ENCODE data around the gene ST6GALNAC3. TPM values are rescaled to one million over a fixed set of nuclear protein-coding genes. Genes with fewer than 3 reads are reported as not detected.
A peak's percentile ranks its signal among the peaks of the same experiment; 100 is the strongest.

The ST6GALNAC3 gene
- polyA plus RNA-seq, 2 donors = 0.27 to 0.29 TPM

- Histone ChIP-seq H3K4me3 (ENCODE audit: low read depth in 1 of 2, low read length in 2 of 2) (no peak overlapping the region), H3K36me3 (ENCODE audit: control insufficient read depth in 2 of 2, insufficient read depth in 2 of 2, low read length in 1 of 2) (no peaks in the 10 kb centered on the region), H3K27me3 (ENCODE audit: control insufficient read depth in 1 of 2, insufficient read depth in 2 of 2, low read length in 2 of 2) (no peaks in the 10 kb centered on the region), H3K4me1 (ENCODE audit: control insufficient read depth in 2 of 2, insufficient read depth in 2 of 2, low read length in 1 of 2) (no peaks in the 10 kb centered on the region), H3K9me3 (ENCODE audit: control insufficient read depth in 2 of 2, insufficient read depth in 1 of 2, low read depth in 1 of 2, low read length in 1 of 2) (no peaks in the 10 kb centered on the region), H3K27ac (ENCODE audit: low read depth in 2 of 2, low read length in 1 of 2) (no peak overlapping the region)
- WGBS, 2 donors = 78 to 82% methylated on average over 6 of the region's 6 CpGs
Observed at GRCh38 chr1:76145332-76145731, 70.8 kb downstream of the ST6GALNAC3 start.

GRCh38 chr1:76146184-76146583, 71.6 kb downstream of the ST6GALNAC3 start:
- Histone ChIP-seq H3K4me1 (ENCODE audit: control insufficient read depth in 2 of 2, insufficient read depth in 2 of 2, low read length in 1 of 2) (peaks cover 0 to 5% of the 10 kb centered on the region in 2 donors), H3K27me3 (ENCODE audit: control insufficient read depth in 1 of 2, insufficient read depth in 2 of 2, low read length in 2 of 2) (no peaks in the 10 kb centered on the region), H3K4me3 (ENCODE audit: low read depth in 1 of 2, low read length in 2 of 2) (no peak overlapping the region), H3K36me3 (ENCODE audit: control insufficient read depth in 2 of 2, insufficient read depth in 2 of 2, low read length in 1 of 2) (no peaks in the 10 kb centered on the region), H3K9me3 (ENCODE audit: control insufficient read depth in 2 of 2, insufficient read depth in 1 of 2, low read depth in 1 of 2, low read length in 1 of 2) (no peaks in the 10 kb centered on the region), H3K27ac (ENCODE audit: low read depth in 2 of 2, low read length in 1 of 2) (no peak overlapping the region)
- WGBS, 2 donors = 53 to 68% methylated on average over 1 of the region's 1 CpG

GRCh38 chr1:76147917-76148316, 73.4 kb downstream of the ST6GALNAC3 start:
- Histone ChIP-seq H3K27me3 (ENCODE audit: control insufficient read depth in 1 of 2, insufficient read depth in 2 of 2, low read length in 2 of 2) (no peaks in the 10 kb centered on the region), H3K36me3 (ENCODE audit: control insufficient read depth in 2 of 2, insufficient read depth in 2 of 2, low read length in 1 of 2) (no peaks in the 10 kb centered on the region), H3K4me1 (ENCODE audit: control insufficient read depth in 2 of 2, insufficient read depth in 2 of 2, low read length in 1 of 2) (peaks cover 0 to 5% of the 10 kb centered on the region in 2 donors), H3K9me3 (ENCODE audit: control insufficient read depth in 2 of 2, insufficient read depth in 1 of 2, low read depth in 1 of 2, low read length in 1 of 2) (no peaks in the 10 kb centered on the region), H3K27ac (ENCODE audit: low read depth in 2 of 2, low read length in 1 of 2) (no peak overlapping the region), H3K4me3 (ENCODE audit: low read depth in 1 of 2, low read length in 2 of 2) (no peak overlapping the region)
- WGBS, 2 donors = 70 to 72% methylated on average over 4 of the region's 4 CpGs

GRCh38 chr1:76148460-76148859, 73.9 kb downstream of the ST6GALNAC3 start:
- WGBS, 2 donors = 81 to 85% methylated on average over 2 of the region's 2 CpGs
- H3K27ac ChIP-seq (ENCODE audit: low read depth in 2 of 2, low read length in 1 of 2) = no peak overlapping the region
- H3K27me3 ChIP-seq (ENCODE audit: control insufficient read depth in 1 of 2, insufficient read depth in 2 of 2, low read length in 2 of 2) = no peaks in the 10 kb centered on the region
- no peaks in the 10 kb centered on the region for H3K9me3 ChIP-seq (ENCODE audit: control insufficient read depth in 2 of 2, insufficient read depth in 1 of 2, low read depth in 1 of 2, low read length in 1 of 2)
- peaks cover 0 to 5% of the 10 kb centered on the region in 2 donors for H3K4me1 ChIP-seq (ENCODE audit: control insufficient read depth in 2 of 2, insufficient read depth in 2 of 2, low read length in 1 of 2)
- H3K4me3 ChIP-seq (ENCODE audit: low read depth in 1 of 2, low read length in 2 of 2) = no peak overlapping the region
- H3K36me3 ChIP-seq (ENCODE audit: control insufficient read depth in 2 of 2, insufficient read depth in 2 of 2, low read length in 1 of 2) = no peaks in the 10 kb centered on the region

- H3K27me3 ChIP-seq (ENCODE audit: control insufficient read depth in 1 of 2, insufficient read depth in 2 of 2, low read length in 2 of 2) = no peaks in the 10 kb centered on the region
- no peaks in the 10 kb centered on the region for H3K9me3 ChIP-seq (ENCODE audit: control insufficient read depth in 2 of 2, insufficient read depth in 1 of 2, low read depth in 1 of 2, low read length in 1 of 2)
- H3K36me3 ChIP-seq (ENCODE audit: control insufficient read depth in 2 of 2, insufficient read depth in 2 of 2, low read length in 1 of 2) = no peaks in the 10 kb centered on the region
- peaks cover 0 to 5% of the 10 kb centered on the region in 2 donors for H3K4me1 ChIP-seq (ENCODE audit: control insufficient read depth in 2 of 2, insufficient read depth in 2 of 2, low read length in 1 of 2)
- no peak overlapping the region for H3K4me3 ChIP-seq (ENCODE audit: low read depth in 1 of 2, low read length in 2 of 2)
- WGBS, 2 donors = 59 to 66% methylated on average over 8 of the region's 8 CpGs
- H3K27ac ChIP-seq (ENCODE audit: low read depth in 2 of 2, low read length in 1 of 2) = no peak overlapping the region
Observed at GRCh38 chr1:76153841-76154205, 79.3 kb downstream of the ST6GALNAC3 start.

GRCh38 chr1:76154206-76154956, 79.8 kb downstream of the ST6GALNAC3 start:
- H3K4me3 ChIP-seq (ENCODE audit: low read depth in 1 of 2, low read length in 2 of 2) = peak overlapping the region in 1 of 2 donors; percentile 44
- 8 to 9% methylated on average over 17 of the region's 17 CpGs for WGBS, 2 donors
- no peaks in the 10 kb centered on the region for H3K27me3 ChIP-seq (ENCODE audit: control insufficient read depth in 1 of 2, insufficient read depth in 2 of 2, low read length in 2 of 2)
- no peaks in the 10 kb centered on the region for H3K36me3 ChIP-seq (ENCODE audit: control insufficient read depth in 2 of 2, insufficient read depth in 2 of 2, low read length in 1 of 2)
- H3K9me3 ChIP-seq (ENCODE audit: control insufficient read depth in 2 of 2, insufficient read depth in 1 of 2, low read depth in 1 of 2, low read length in 1 of 2) = no peaks in the 10 kb centered on the region
- peak overlapping the region; percentile 22 to 24 for H3K27ac ChIP-seq (ENCODE audit: low read depth in 2 of 2, low read length in 1 of 2)
- peaks cover 0 to 5% of the 10 kb centered on the region in 2 donors for H3K4me1 ChIP-seq (ENCODE audit: control insufficient read depth in 2 of 2, insufficient read depth in 2 of 2, low read length in 1 of 2)

GRCh38 chr1:76156987-76157386, 82.4 kb downstream of the ST6GALNAC3 start:
- no peaks in the 10 kb centered on the region for H3K9me3 ChIP-seq (ENCODE audit: control insufficient read depth in 2 of 2, insufficient read depth in 1 of 2, low read depth in 1 of 2, low read length in 1 of 2)
- H3K27ac ChIP-seq (ENCODE audit: low read depth in 2 of 2, low read length in 1 of 2) = no peak overlapping the region
- no peaks in the 10 kb centered on the region for H3K27me3 ChIP-seq (ENCODE audit: control insufficient read depth in 1 of 2, insufficient read depth in 2 of 2, low read length in 2 of 2)
- H3K4me1 ChIP-seq (ENCODE audit: control insufficient read depth in 2 of 2, insufficient read depth in 2 of 2, low read length in 1 of 2) = no peaks in the 10 kb centered on the region
- 85 to 89% methylated on average over 4 of the region's 4 CpGs for WGBS, 2 donors
- no peak overlapping the region for H3K4me3 ChIP-seq (ENCODE audit: low read depth in 1 of 2, low read length in 2 of 2)
- H3K36me3 ChIP-seq (ENCODE audit: control insufficient read depth in 2 of 2, insufficient read depth in 2 of 2, low read length in 1 of 2) = no peaks in the 10 kb centered on the region

- Histone ChIP-seq H3K9me3 (ENCODE audit: control insufficient read depth in 2 of 2, insufficient read depth in 1 of 2, low read depth in 1 of 2, low read length in 1 of 2) (no peaks in the 10 kb centered on the region), H3K4me1 (ENCODE audit: control insufficient read depth in 2 of 2, insufficient read depth in 2 of 2, low read length in 1 of 2) (no peaks in the 10 kb centered on the region), H3K4me3 (ENCODE audit: low read depth in 1 of 2, low read length in 2 of 2) (no peak overlapping the region), H3K36me3 (ENCODE audit: control insufficient read depth in 2 of 2, insufficient read depth in 2 of 2, low read length in 1 of 2) (no peaks in the 10 kb centered on the region), H3K27me3 (ENCODE audit: control insufficient read depth in 1 of 2, insufficient read depth in 2 of 2, low read length in 2 of 2) (no peaks in the 10 kb centered on the region), H3K27ac (ENCODE audit: low read depth in 2 of 2, low read length in 1 of 2) (no peak overlapping the region)
- 84 to 87% methylated on average over 4 of the region's 4 CpGs for WGBS, 2 donors
Observed at GRCh38 chr1:76158126-76158525, 83.6 kb downstream of the ST6GALNAC3 start.

- Histone ChIP-seq H3K4me1 (ENCODE audit: control insufficient read depth in 2 of 2, insufficient read depth in 2 of 2, low read length in 1 of 2) (no peaks in the 10 kb centered on the region), H3K9me3 (ENCODE audit: control insufficient read depth in 2 of 2, insufficient read depth in 1 of 2, low read depth in 1 of 2, low read length in 1 of 2) (no peaks in the 10 kb centered on the region), H3K36me3 (ENCODE audit: control insufficient read depth in 2 of 2, insufficient read depth in 2 of 2, low read length in 1 of 2) (no peaks in the 10 kb centered on the region), H3K27me3 (ENCODE audit: control insufficient read depth in 1 of 2, insufficient read depth in 2 of 2, low read length in 2 of 2) (no peaks in the 10 kb centered on the region), H3K27ac (ENCODE audit: low read depth in 2 of 2, low read length in 1 of 2) (no peak overlapping the region), H3K4me3 (ENCODE audit: low read depth in 1 of 2, low read length in 2 of 2) (no peak overlapping the region)
- WGBS, 2 donors = 87 to 89% methylated on average over 4 of the region's 4 CpGs
Observed at GRCh38 chr1:76160225-76160624, 85.7 kb downstream of the ST6GALNAC3 start.

GRCh38 chr1:76161451-76161850, 86.9 kb downstream of the ST6GALNAC3 start:
- WGBS, 2 donors = 88 to 94% methylated on average over 2 of the region's 2 CpGs
- Histone ChIP-seq H3K9me3 (ENCODE audit: control insufficient read depth in 2 of 2, insufficient read depth in 1 of 2, low read depth in 1 of 2, low read length in 1 of 2) (no peaks in the 10 kb centered on the region), H3K4me3 (ENCODE audit: low read depth in 1 of 2, low read length in 2 of 2) (no peak overlapping the region)

More at GRCh38 chr1:76161451-76161850, 86.9 kb downstream of the ST6GALNAC3 start:
- no peaks in the 10 kb centered on the region for H3K36me3 ChIP-seq (ENCODE audit: control insufficient read depth in 2 of 2, insufficient read depth in 2 of 2, low read length in 1 of 2)
- H3K27me3 ChIP-seq (ENCODE audit: control insufficient read depth in 1 of 2, insufficient read depth in 2 of 2, low read length in 2 of 2) = no peaks in the 10 kb centered on the region
- H3K4me1 ChIP-seq (ENCODE audit: control insufficient read depth in 2 of 2, insufficient read depth in 2 of 2, low read length in 1 of 2) = no peaks in the 10 kb centered on the region
- no peak overlapping the region for H3K27ac ChIP-seq (ENCODE audit: low read depth in 2 of 2, low read length in 1 of 2)

All from esophagus (tissue), 2 donors.